HUES48 (cell line): ENCODE data around the gene DMRT3.

ENCODE experiments used
- H3K27ac ChIP-seq: one replicate; pipeline ENCODE4 v1.7.0; 2013; ENCODE audit warnings: low read depth, low read length, inconsistent platforms
- H3K27me3 ChIP-seq: 2 replicates; pipeline ENCODE4 v1.6.1; 2013; ENCODE audit warnings: mild to moderate bottlenecking, low read length; ENCODE audit not compliant: control insufficient read depth, insufficient read depth
- H3K36me3 ChIP-seq: 2 replicates; pipeline ENCODE4 v1.6.1; 2013; ENCODE audit warnings: low read length; ENCODE audit not compliant: control insufficient read depth, insufficient read depth
- H3K4me1 ChIP-seq: 2 replicates; pipeline ENCODE4 v1.6.1; 2013; ENCODE audit warnings: mild to moderate bottlenecking, low read length; ENCODE audit not compliant: control insufficient read depth, insufficient read depth
- H3K4me3 ChIP-seq: 2 replicates; pipeline ENCODE4 v1.5.1; 2013; ENCODE audit warnings: mild to moderate bottlenecking, low read depth, low read length
- H3K9ac ChIP-seq: 2 replicates; pipeline ENCODE4 v1.6.1; 2013; ENCODE audit warnings: mild to moderate bottlenecking, low read depth, low read length, moderate library complexity
- H3K9me3 ChIP-seq: 2 replicates; pipeline ENCODE4 v1.6.1; 2013; ENCODE audit warnings: low read length; ENCODE audit not compliant: control insufficient read depth, insufficient read depth

The DMRT3 gene

DNA sequence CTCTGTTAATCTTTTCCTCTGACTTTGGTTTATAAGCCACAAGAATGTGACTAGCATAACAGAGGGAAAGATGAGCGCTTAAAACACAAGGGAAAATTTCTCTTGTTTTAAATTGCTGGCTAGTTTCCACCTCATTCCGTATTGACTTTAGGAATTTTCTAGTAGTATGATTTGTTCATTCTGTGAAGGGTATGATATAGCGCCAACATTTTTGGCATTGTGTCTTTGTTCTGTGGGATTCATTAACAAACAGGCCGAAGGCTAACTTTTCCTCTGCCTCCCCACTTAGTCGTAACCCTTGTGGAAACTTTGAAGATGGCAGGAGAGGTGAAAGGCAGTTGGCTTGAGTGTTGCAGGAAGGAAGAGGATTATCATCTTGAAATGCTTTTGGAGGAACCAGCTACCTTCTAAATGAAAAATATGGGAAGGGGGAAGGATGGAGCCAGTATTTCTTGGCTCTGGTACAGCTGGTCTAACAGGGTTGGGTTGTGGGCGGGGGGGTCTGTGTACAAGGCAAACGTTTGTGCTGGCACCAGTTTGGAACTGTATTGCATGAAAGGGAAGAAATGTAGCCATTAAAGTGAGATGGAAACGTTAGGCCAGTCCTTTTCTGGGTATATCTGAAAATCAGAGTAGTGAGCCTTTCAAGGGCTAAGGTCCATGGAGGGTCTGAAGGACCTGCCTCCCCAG lies 52.2 kb downstream of the DMRT3 start:
- no peaks in the 10 kb centered on the region for H3K4me1 ChIP-seq
- no peaks in the 10 kb centered on the region for H3K9me3 ChIP-seq
- peaks cover 39% of the 10 kb centered on the region for H3K27me3 ChIP-seq

DNA sequence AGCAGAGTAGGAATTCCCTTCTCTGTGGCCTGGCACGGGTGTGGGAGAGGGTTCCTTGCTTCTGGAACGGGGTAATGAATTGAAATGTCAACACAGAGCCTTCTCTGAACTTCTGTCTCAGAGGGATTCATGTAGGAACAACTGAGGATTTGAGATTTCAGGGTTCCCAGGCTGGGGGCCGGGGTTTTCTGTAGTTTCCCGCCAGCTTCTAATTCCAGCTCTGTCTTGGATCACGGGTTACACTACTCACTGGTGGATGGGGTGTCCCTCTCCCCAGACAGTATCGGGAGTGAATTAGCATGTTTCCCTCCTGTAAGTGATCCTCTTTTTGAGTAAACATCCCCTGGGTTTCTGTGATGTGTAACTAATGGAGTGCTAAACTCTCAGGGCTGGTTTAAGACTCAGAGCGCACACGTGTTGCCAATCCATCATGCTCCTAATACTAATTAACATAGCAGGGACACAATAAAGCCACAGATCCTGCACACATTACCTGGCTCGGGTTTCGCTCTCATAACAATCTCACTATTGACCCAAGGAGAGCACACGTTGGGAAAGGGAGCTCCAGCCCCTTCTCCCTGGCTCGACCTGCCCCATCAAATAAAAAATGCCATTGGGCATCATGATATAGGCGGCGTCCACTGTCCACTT lies 55.6 kb downstream of the DMRT3 start:
- Histone ChIP-seq H3K9ac (no peak overlapping the region), H3K4me3 (no peak overlapping the region), H3K9me3 (no peaks in the 10 kb centered on the region), H3K27me3 (peaks cover 49% of the 10 kb centered on the region), H3K36me3 (no peaks in the 10 kb centered on the region), H3K27ac (no peak overlapping the region), H3K4me1 (no peaks in the 10 kb centered on the region)

More for the DNA sequence above, 52.2 kb downstream of the DMRT3 start:
- Histone ChIP-seq H3K4me3 (no peak overlapping the region), H3K27ac (no peak overlapping the region), H3K36me3 (no peaks in the 10 kb centered on the region), H3K9ac (no peak overlapping the region)

GRCh38 chr9:1034271-1034670 lies 57.8 kb downstream of the DMRT3 start:
- Histone ChIP-seq H3K9ac (no peak overlapping the region), H3K27me3 (peaks cover 70% of the 10 kb centered on the region), H3K27ac (no peak overlapping the region), H3K9me3 (no peaks in the 10 kb centered on the region), H3K36me3 (no peaks in the 10 kb centered on the region), H3K4me1 (no peaks in the 10 kb centered on the region), H3K4me3 (no peak overlapping the region)

DNA sequence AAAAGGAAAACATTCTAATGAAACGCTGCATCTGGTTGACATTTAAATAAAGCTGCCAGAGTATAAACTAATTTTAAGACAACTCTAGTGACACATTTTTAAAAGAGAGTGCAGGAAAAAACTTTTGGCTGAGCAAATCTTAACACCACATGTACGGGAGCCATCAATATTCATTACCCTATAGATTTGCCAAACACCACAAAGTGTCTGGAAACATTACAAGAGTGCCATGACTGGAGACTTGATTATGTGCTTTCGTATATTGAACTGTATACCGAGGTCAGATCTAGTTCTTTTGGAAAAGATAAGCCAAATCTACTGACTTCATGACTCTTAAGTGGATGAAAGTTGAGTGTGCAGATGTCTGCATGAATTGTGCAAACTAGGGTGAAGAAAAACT lies 63.1 kb downstream of the DMRT3 start:
- no peak overlapping the region for H3K9ac ChIP-seq
- H3K27ac ChIP-seq = no peak overlapping the region
- no peaks in the 10 kb centered on the region for H3K36me3 ChIP-seq
- peaks cover 82% of the 10 kb centered on the region for H3K27me3 ChIP-seq
- no peaks in the 10 kb centered on the region for H3K9me3 ChIP-seq
- no peaks in the 10 kb centered on the region for H3K4me1 ChIP-seq
- no peak overlapping the region for H3K4me3 ChIP-seq
